ENCODE data around the gene P3R3URF. TPM values are rescaled to one million over a fixed set of nuclear protein-coding genes. Genes with fewer than 3 reads are reported as not detected.

Gene P3R3URF
- total and polyA plus RNA-seq, 9 of the 15 experiments (the other 6 are each of a cell fraction or from before 2014, with no cell fraction given): not detected

- no peak for TF ChIP-seq CBX2 (IDR thresholded peaks at IDR 0.05; ENCODE audit: insufficient read depth, low read length, poor library complexity, severe bottlenecking)
- no peak for TF ChIP-seq ZNF143 (CRISPR knock-in tag; IDR thresholded peaks at IDR 0.05)
- no peak for TF ChIP-seq MIER1 (IDR thresholded peaks at IDR 0.05; ENCODE audit: low read depth)
- no peak for TF ChIP-seq GABPA (tag; conservative IDR thresholded peaks at IDR 0.05; ENCODE audit: low read depth)
- no peak for TF ChIP-seq MCM3 (IDR thresholded peaks at IDR 0.05)
- no peak for TF ChIP-seq ZNF655 (CRISPR knock-in tag; IDR thresholded peaks at IDR 0.05)
- no peak for TF ChIP-seq ZFP30 (CRISPR knock-in tag; IDR thresholded peaks at IDR 0.05; ENCODE audit: borderline replicate concordance)
- no peak for TF ChIP-seq ZNF174 (CRISPR knock-in tag; IDR thresholded peaks at IDR 0.05)
- TF ChIP-seq DNMT1 (IDR thresholded peaks at IDR 0.05): no peak
- TF ChIP-seq POLR2A (conservative IDR thresholded peaks at IDR 0.05): no peak
- no peak for TF ChIP-seq ZBTB40 (IDR thresholded peaks at IDR 0.05)
- TF ChIP-seq ZBTB40 (CRISPR knock-in tag; IDR thresholded peaks at IDR 0.05): no peak
- TF ChIP-seq MAZ (CRISPR knock-in tag; conservative IDR thresholded peaks at IDR 0.05 in 1 of 2, IDR thresholded peaks at IDR 0.05 in 1 of 2): peak in 1 of 2 experiments; percentile 52; a peak in 1 of 4 replicates
- no peak for TF ChIP-seq NCOA1 (IDR thresholded peaks at IDR 0.05; ENCODE audit: low read depth)
- no peak for TF ChIP-seq KAT8 (IDR thresholded peaks at IDR 0.05; ENCODE audit: low read depth)
- no peak for TF ChIP-seq GABPB2 (CRISPR knock-in tag; conservative IDR thresholded peaks at IDR 0.05)
Measured at GRCh38 chr1:46223472-46223943, 47.2 kb upstream of the P3R3URF start (continued).
